Right forelimb (tissue), 1 donor: Measurements from ENCODE around the gene ERGIC1.

Source experiments
- DNase-seq: peaks from one replicate; pipeline ENCODE4 v3.0.0-alpha.2; 2018

ERGIC1 gene

GRCh38 chr5:172990776-172991175, 156.7 kb downstream of the ERGIC1 start:
- no peak for DNase-seq

DNA sequence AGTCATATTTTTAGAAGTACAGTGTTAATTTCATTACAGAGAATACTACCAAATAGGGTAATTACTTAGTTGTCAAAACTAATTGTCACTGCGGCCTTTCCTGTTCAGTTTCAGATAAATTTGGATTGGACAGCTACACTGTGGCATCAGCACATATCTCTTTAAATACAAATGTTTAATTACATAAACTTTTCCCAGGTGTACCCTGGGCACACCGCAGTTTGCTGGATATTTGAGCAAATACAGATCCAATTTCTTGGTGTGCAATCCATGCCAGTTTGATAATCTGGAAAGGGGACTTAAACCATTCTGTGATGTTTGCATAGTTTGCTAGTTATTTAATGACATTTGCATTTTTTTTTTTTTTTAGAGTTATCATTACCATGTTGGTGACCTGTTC, 160.4 kb downstream of the ERGIC1 start:
- DNase-seq = no peak

GRCh38 chr5:172999372-172999973, 165.4 kb downstream of the ERGIC1 start:
- DNase-seq = no peak

GRCh38 chr5:172999974-173000373, 165.9 kb downstream of the ERGIC1 start:
- DNase-seq = no peak

DNA sequence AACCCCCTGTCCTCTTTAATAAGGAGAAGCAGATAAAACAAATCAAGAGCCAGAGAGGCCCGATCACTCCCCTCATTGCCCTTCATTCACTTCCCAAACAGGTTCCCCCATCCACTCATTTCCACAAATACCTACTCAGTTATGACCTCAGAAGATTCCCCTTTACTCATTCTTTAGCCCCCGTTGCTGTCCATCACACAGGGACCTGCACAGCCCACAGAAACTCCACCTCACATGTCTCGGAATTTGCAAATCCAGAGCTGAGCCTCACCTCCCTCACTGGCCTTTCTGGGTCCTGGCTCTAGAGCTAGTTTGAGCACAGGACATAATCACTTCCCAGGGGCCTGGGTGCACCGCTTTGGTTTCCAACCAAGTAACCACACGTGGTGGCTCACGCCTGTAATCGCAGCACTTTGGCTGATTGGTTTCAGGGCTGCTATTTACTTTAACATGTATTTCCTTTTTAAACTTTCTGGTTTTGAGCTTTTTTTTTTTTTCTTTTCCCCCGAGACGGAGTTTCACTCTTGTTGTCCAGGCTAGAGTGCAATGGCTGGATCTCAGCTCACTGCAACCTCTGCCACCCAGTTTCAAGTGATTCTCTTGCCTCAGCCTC, 167.3 kb downstream of the ERGIC1 start:
- no peak for DNase-seq
